T-helper 17 cell (primary cell): ENCODE measurements around the gene TRMT5. TPM values are rescaled to one million over a fixed set of nuclear protein-coding genes. Genes with fewer than 3 reads are reported as not detected.

Experiments used
- ATAC-seq: fragments of 150-1000 bp; cut with Tn5 transposase; 2 replicates; pipeline ENCODE4 v1.10.0; 2021; ENCODE audit warnings: mild to moderate bottlenecking, moderate library complexity
- DNase-seq, 3 donors: peaks; one replicate each; pipeline versions ENCODE4 v3.0.0 to v3.0.0-alpha.2; 2020 to 2021
- H3K9me3 ChIP-seq: one replicate; pipeline ENCODE4 v1.7.0; 2013; ENCODE audit warnings: low read length, mild to moderate bottlenecking; ENCODE audit not compliant: control insufficient read depth, poor library complexity, severe bottlenecking
- H3K27ac Mint-ChIP-seq: one replicate; pipeline ENCODE4 v1.8.0; 2022; ENCODE audit warnings: mild to moderate bottlenecking, moderate library complexity, mixed read lengths
- H3K27me3 Mint-ChIP-seq: one replicate; pipeline ENCODE4 v1.8.0; 2022; ENCODE audit warnings: mixed read lengths
- H3K36me3 Mint-ChIP-seq: one replicate; pipeline ENCODE4 v1.8.0; 2022; ENCODE audit warnings: low read depth, mixed read lengths
- H3K4me1 Mint-ChIP-seq: one replicate; pipeline ENCODE4 v1.8.0; 2022; ENCODE audit warnings: mild to moderate bottlenecking, mixed read lengths
- H3K4me3 Mint-ChIP-seq: one replicate; pipeline ENCODE4 v1.8.0; 2022; ENCODE audit warnings: mild to moderate bottlenecking, moderate library complexity, mixed read lengths
- total RNA-seq, 4 donors: library from RNA in 2 of 4; stranded (reverse) in 2 of 4; gene quantifications; one replicate each; pipeline ENCODE4 v1.2.3 and lab custom pipeline; 2022 to 2026

Gene TRMT5
- total RNA-seq, 2 donors from 2014 or later = 2.8 to 3.6 TPM

GRCh38 chr14:60975551-60975950 lies 5.3 kb downstream of the TRMT5 start:
- peaks cover 9% of the 10 kb centered on the region for H3K4me1 Mint-ChIP-seq
- H3K4me3 Mint-ChIP-seq = no peak overlapping the region
- no peak overlapping the region for H3K27ac Mint-ChIP-seq
- no peaks in the 10 kb centered on the region for H3K27me3 Mint-ChIP-seq
- H3K36me3 Mint-ChIP-seq = no peaks in the 10 kb centered on the region
- no peaks in the 10 kb centered on the region for H3K9me3 ChIP-seq
- no peak for ATAC-seq
- no peak for DNase-seq

GRCh38 chr14:60974090-60974651 lies 6.7 kb downstream of the TRMT5 start:
- H3K4me3 Mint-ChIP-seq = no peak overlapping the region
- DNase-seq (no peak), ATAC-seq (no peak)
- no peaks in the 10 kb centered on the region for H3K9me3 ChIP-seq
- no peaks in the 10 kb centered on the region for H3K36me3 Mint-ChIP-seq
- H3K4me1 Mint-ChIP-seq = peaks cover 6% of the 10 kb centered on the region
- H3K27ac Mint-ChIP-seq = peak overlapping the region; percentile 6
- no peaks in the 10 kb centered on the region for H3K27me3 Mint-ChIP-seq

GRCh38 chr14:60973070-60973469 lies 7.8 kb downstream of the TRMT5 start:
- no peak overlapping the region for H3K4me3 Mint-ChIP-seq
- ATAC-seq (no peak), DNase-seq (no peak)
- no peaks in the 10 kb centered on the region for H3K9me3 ChIP-seq
- H3K36me3 Mint-ChIP-seq = no peaks in the 10 kb centered on the region
- peaks cover 6% of the 10 kb centered on the region for H3K4me1 Mint-ChIP-seq
- no peaks in the 10 kb centered on the region for H3K27me3 Mint-ChIP-seq
- no peak overlapping the region for H3K27ac Mint-ChIP-seq

- no peaks in the 10 kb centered on the region for H3K9me3 ChIP-seq
- H3K27me3 Mint-ChIP-seq = no peaks in the 10 kb centered on the region
- H3K27ac Mint-ChIP-seq = no peak overlapping the region
- DNase-seq (no peak), ATAC-seq (no peak)
- no peak overlapping the region for H3K4me3 Mint-ChIP-seq
- H3K4me1 Mint-ChIP-seq = peaks cover 6% of the 10 kb centered on the region
- H3K36me3 Mint-ChIP-seq = no peaks in the 10 kb centered on the region
Measured at GRCh38 chr14:60972295-60972694, 8.6 kb downstream of the TRMT5 start.

- H3K9me3 ChIP-seq = no peaks in the 10 kb centered on the region
- H3K4me3 Mint-ChIP-seq = no peak overlapping the region
- H3K4me1 Mint-ChIP-seq = peaks cover 3% of the 10 kb centered on the region
- H3K27ac Mint-ChIP-seq = no peak overlapping the region
- no peaks in the 10 kb centered on the region for H3K27me3 Mint-ChIP-seq
- ATAC-seq = no peak
- DNase-seq = no peak
- H3K36me3 Mint-ChIP-seq = peaks cover 2% of the 10 kb centered on the region
Measured at GRCh38 chr14:60971271-60971670, 9.6 kb downstream of the TRMT5 start.

GRCh38 chr14:60970146-60970545 lies 10.7 kb downstream of the TRMT5 start:
- no peaks in the 10 kb centered on the region for H3K27me3 Mint-ChIP-seq
- H3K4me1 Mint-ChIP-seq = peaks cover 3% of the 10 kb centered on the region
- H3K36me3 Mint-ChIP-seq = peaks cover 2% of the 10 kb centered on the region
- ATAC-seq (no peak), DNase-seq (no peak)
- no peaks in the 10 kb centered on the region for H3K9me3 ChIP-seq
- no peak overlapping the region for H3K4me3 Mint-ChIP-seq
- no peak overlapping the region for H3K27ac Mint-ChIP-seq

- DNase-seq = no peak
- H3K27me3 Mint-ChIP-seq = no peaks in the 10 kb centered on the region
- no peaks in the 10 kb centered on the region for H3K9me3 ChIP-seq
- peaks cover 2% of the 10 kb centered on the region for H3K36me3 Mint-ChIP-seq
- H3K27ac Mint-ChIP-seq = no peak overlapping the region
- no peaks in the 10 kb centered on the region for H3K4me1 Mint-ChIP-seq
- no peak for ATAC-seq
- H3K4me3 Mint-ChIP-seq = no peak overlapping the region
Measured at GRCh38 chr14:60968671-60969070, 12.2 kb downstream of the TRMT5 start.

- Mint-ChIP-seq H3K27ac (no peak overlapping the region), H3K4me3 (no peak overlapping the region), H3K27me3 (no peaks in the 10 kb centered on the region), H3K36me3 (peaks cover 2% of the 10 kb centered on the region), H3K4me1 (no peaks in the 10 kb centered on the region)
- ATAC-seq = no peak
- no peaks in the 10 kb centered on the region for H3K9me3 ChIP-seq
- no peak for DNase-seq
Measured at GRCh38 chr14:60968099-60968498, 12.8 kb downstream of the TRMT5 start.

GRCh38 chr14:60965402-60965801 lies 15.5 kb downstream of the TRMT5 start:
- no peak for ATAC-seq

GRCh38 chr14:60964904-60965303 lies 16.0 kb downstream of the TRMT5 start:
- Mint-ChIP-seq H3K27ac (no peak overlapping the region), H3K4me1 (no peaks in the 10 kb centered on the region), H3K4me3 (no peak overlapping the region), H3K27me3 (no peaks in the 10 kb centered on the region), H3K36me3 (peaks cover 4% of the 10 kb centered on the region)
- no peaks in the 10 kb centered on the region for H3K9me3 ChIP-seq
- DNase-seq (no peak), ATAC-seq (no peak)

More at GRCh38 chr14:60965402-60965801, 15.5 kb downstream of the TRMT5 start:
- Mint-ChIP-seq H3K27me3 (no peaks in the 10 kb centered on the region), H3K4me1 (no peaks in the 10 kb centered on the region), H3K36me3 (peaks cover 3% of the 10 kb centered on the region), H3K27ac (no peak overlapping the region), H3K4me3 (no peak overlapping the region)
- H3K9me3 ChIP-seq = no peaks in the 10 kb centered on the region
- no peak for DNase-seq

- Mint-ChIP-seq H3K36me3 (peaks cover 4% of the 10 kb centered on the region), H3K4me3 (no peak overlapping the region)
- no peak for ATAC-seq
Measured at GRCh38 chr14:60963761-60964160, 17.1 kb downstream of the TRMT5 start.

GRCh38 chr14:60958146-60958545 lies 22.7 kb downstream of the TRMT5 start:
- no peaks in the 10 kb centered on the region for H3K9me3 ChIP-seq
- H3K27me3 Mint-ChIP-seq = no peaks in the 10 kb centered on the region
- peaks cover 2% of the 10 kb centered on the region for H3K36me3 Mint-ChIP-seq
- DNase-seq (no peak), ATAC-seq (no peak)
- H3K4me3 Mint-ChIP-seq = no peak overlapping the region
- no peaks in the 10 kb centered on the region for H3K4me1 Mint-ChIP-seq
- H3K27ac Mint-ChIP-seq = no peak overlapping the region

More at GRCh38 chr14:60963761-60964160, 17.1 kb downstream of the TRMT5 start:
- no peaks in the 10 kb centered on the region for H3K27me3 Mint-ChIP-seq
- DNase-seq = no peak
- no peak overlapping the region for H3K27ac Mint-ChIP-seq
- no peaks in the 10 kb centered on the region for H3K4me1 Mint-ChIP-seq
- H3K9me3 ChIP-seq = no peaks in the 10 kb centered on the region

- Mint-ChIP-seq H3K4me1 (no peaks in the 10 kb centered on the region), H3K4me3 (no peak overlapping the region), H3K27me3 (no peaks in the 10 kb centered on the region), H3K36me3 (peaks cover 2% of the 10 kb centered on the region), H3K27ac (no peak overlapping the region)
- DNase-seq (no peak), ATAC-seq (no peak)
- H3K9me3 ChIP-seq = no peaks in the 10 kb centered on the region
Measured at GRCh38 chr14:60956632-60957031, 24.2 kb downstream of the TRMT5 start.

GRCh38 chr14:60956202-60956601 lies 24.7 kb downstream of the TRMT5 start:
- DNase-seq (no peak), ATAC-seq (no peak)
- H3K4me1 Mint-ChIP-seq = no peaks in the 10 kb centered on the region
- H3K4me3 Mint-ChIP-seq = no peak overlapping the region
- no peaks in the 10 kb centered on the region for H3K27me3 Mint-ChIP-seq
- no peaks in the 10 kb centered on the region for H3K9me3 ChIP-seq
- H3K36me3 Mint-ChIP-seq = peaks cover 2% of the 10 kb centered on the region
- no peak overlapping the region for H3K27ac Mint-ChIP-seq
